HEK293T (cell line): ENCODE results near the gene TEAD3.

Experiments used
- ARNT ChIP-seq: fragments of 450-650 bp; IDR thresholded peaks from 2 replicates; pipeline ENCODE4 v1.6.1; 2017; ENCODE audit warnings: mild to moderate bottlenecking
- BHLHE40 ChIP-seq: fragments of 450-650 bp; IDR thresholded peaks from 2 replicates; pipeline ENCODE4 v1.6.1; 2016; ENCODE audit warnings: mild to moderate bottlenecking, moderate library complexity, borderline replicate concordance
- CTBP1 ChIP-seq: fragments of 450-650 bp; IDR thresholded peaks from 2 replicates; pipeline ENCODE4 v1.6.1; 2016; ENCODE audit warnings: borderline replicate concordance
- ELF4 ChIP-seq: fragments of 450-650 bp; IDR thresholded peaks from 2 replicates; pipeline ENCODE4 v1.6.1; 2017; ENCODE audit warnings: antibody characterized with exemption
- FOXA1 ChIP-seq: fragments of 450-650 bp; IDR thresholded peaks from 2 replicates; pipeline ENCODE4 v1.6.1; 2016; ENCODE audit warnings: mild to moderate bottlenecking
- FOXM1 ChIP-seq: fragments of 450-650 bp; IDR thresholded peaks from 2 replicates; pipeline ENCODE4 v1.6.1; 2017; ENCODE audit warnings: mild to moderate bottlenecking, borderline replicate concordance
- PKNOX1 ChIP-seq: fragments of 450-650 bp; IDR thresholded peaks from 2 replicates; pipeline ENCODE4 v1.6.1; 2016
- SP1 ChIP-seq: fragments of 450-650 bp; IDR thresholded peaks from 2 replicates; pipeline ENCODE4 v1.6.1; 2017
- SUZ12 ChIP-seq: fragments of 450-650 bp; IDR thresholded peaks from 2 replicates; pipeline ENCODE4 v1.6.1; 2016; ENCODE audit warnings: mild to moderate bottlenecking
- TARDBP ChIP-seq: fragments of 450-650 bp; IDR thresholded peaks from 2 replicates; pipeline ENCODE4 v1.6.1; 2016

GRCh38 chr6:35486005-35486925 lies 10.6 kb downstream of the TEAD3 start:
- TF ChIP-seq SP1 (no peak), SUZ12 (no peak), FOXM1 (no peak), FOXA1 (no peak), ELF4 (no peak), ARNT (no peak), BHLHE40 (no peak), PKNOX1 (no peak), TARDBP (no peak), CTBP1 (no peak)
